ENCODE measurements around the gene GPR85. TPM values are rescaled to one million over a fixed set of nuclear protein-coding genes. Genes with fewer than 3 reads are reported as not detected.

The GPR85 gene
- total RNA-seq, result under 1 TPM in 1 of 2 donors, not detected in 1; 0.13 TPM
- polyA plus RNA-seq (2013, experiment 1 of 2), result 2.1 TPM
- 3.9 TPM for polyA plus RNA-seq (2013, experiment 2 of 2)
- long read RNA-seq, experiment 1, result 0 reads
- long read RNA-seq, experiment 2, partial matches to known transcripts, result 0 of 1 reads
- long read RNA-seq, experiment 2, other reads (novel, unspliced or antisense), result 1 of 1 reads
- long read RNA-seq, experiment 3, result 0 reads
- long read RNA-seq, experiment 4, result 0 reads

- Mint-ChIP-seq H3K27me3 (ENCODE audit: insufficient read depth) (peaks cover 54% of the 10 kb centered on the region), H3K9me3 (no peaks in the 10 kb centered on the region), H3K27ac (no peak within 1 kb of the TSS), H3K4me1 (peaks cover 1% of the 10 kb centered on the region), H3K4me3 (peak within 1 kb of the TSS; percentile 63), H3K36me3 (ENCODE audit: low read depth) (no peaks in the 10 kb centered on the region)
- peaks cover 31% of the 10 kb centered on the region for H3K27me3 ChIP-seq (ENCODE audit: control insufficient read depth, insufficient read depth, low read length, poor library complexity, severe bottlenecking)
- no peaks in the 10 kb centered on the region for H3K4me1 ChIP-seq (ENCODE audit: control insufficient read depth, insufficient read depth, low read length)
- DNase-seq, result peak; percentile 90
- 2% methylated on average over 7 to 29 of the region's 29 CpGs for WGBS, 2 experiments (ENCODE audit: insufficient coverage in 1 of 2, insufficient read length in 1 of 2)
- no peaks in the 10 kb centered on the region for H3K36me3 ChIP-seq (ENCODE audit: control insufficient read depth, insufficient read depth, low read length)
- H3K9me3 ChIP-seq (ENCODE audit: control insufficient read depth, low read length), result no peaks in the 10 kb centered on the region
- TF ChIP-seq CTCF (conservative IDR thresholded peaks at IDR 0.05), result no peak
- peak within 1 kb of the TSS; percentile 81 for H3K4me3 ChIP-seq (ENCODE audit: low read length)
- no peak within 1 kb of the TSS for H3K27ac ChIP-seq (ENCODE audit: low read depth, low read length)
- H3K9ac ChIP-seq (ENCODE audit: extremely low read depth, low read length, poor library complexity, severe bottlenecking), result no peak within 1 kb of the TSS
Measured at GRCh38 chr7:113086431-113086888, at the start of gene GPR85. Gene GPR85 (minus strand): TSS chr7:113086827. CDS start chr7:113084721, 2,106 bp downstream.

GRCh38 chr7:113134025-113134424 is 47.4 kb upstream of the GPR85 start:
- H3K36me3 ChIP-seq (ENCODE audit: control insufficient read depth, insufficient read depth, low read length), result no peaks in the 10 kb centered on the region
- peaks cover 6% of the 10 kb centered on the region for H3K27me3 Mint-ChIP-seq (ENCODE audit: insufficient read depth)
- no peak overlapping the region for H3K4me3 Mint-ChIP-seq
- H3K36me3 Mint-ChIP-seq (ENCODE audit: low read depth), result no peaks in the 10 kb centered on the region
- no peaks in the 10 kb centered on the region for H3K9me3 ChIP-seq (ENCODE audit: control insufficient read depth, low read length)
- DNase-seq, result no peak
- peaks cover 5% of the 10 kb centered on the region for H3K27me3 ChIP-seq (ENCODE audit: control insufficient read depth, insufficient read depth, low read length, poor library complexity, severe bottlenecking)
- no peak overlapping the region for H3K27ac Mint-ChIP-seq
- no peaks in the 10 kb centered on the region for H3K9me3 Mint-ChIP-seq
- no peak overlapping the region for H3K4me3 ChIP-seq (ENCODE audit: low read length)
- H3K27ac ChIP-seq (ENCODE audit: low read depth, low read length), result no peak overlapping the region
- no peak for TF ChIP-seq CTCF (conservative IDR thresholded peaks at IDR 0.05)
- no peaks in the 10 kb centered on the region for H3K4me1 Mint-ChIP-seq
- H3K4me1 ChIP-seq (ENCODE audit: control insufficient read depth, insufficient read depth, low read length), result no peaks in the 10 kb centered on the region
- 82 to 90% methylated on average over 1 of the region's 1 CpG for whole genome bisulfite sequencing, 2 experiments (ENCODE audit: insufficient coverage in 1 of 2, insufficient read length in 1 of 2)
- H3K9ac ChIP-seq (ENCODE audit: extremely low read depth, low read length, poor library complexity, severe bottlenecking), result no peak overlapping the region

- no peak for TF ChIP-seq CTCF (conservative IDR thresholded peaks at IDR 0.05)
- no peaks in the 10 kb centered on the region for H3K36me3 Mint-ChIP-seq (ENCODE audit: low read depth)
- no peaks in the 10 kb centered on the region for H3K4me1 Mint-ChIP-seq
- Histone ChIP-seq H3K36me3 (ENCODE audit: control insufficient read depth, insufficient read depth, low read length) (no peaks in the 10 kb centered on the region), H3K4me3 (ENCODE audit: low read length) (no peak overlapping the region), H3K9ac (ENCODE audit: extremely low read depth, low read length, poor library complexity, severe bottlenecking) (no peak overlapping the region), H3K27ac (ENCODE audit: low read depth, low read length) (no peak overlapping the region), H3K4me1 (ENCODE audit: control insufficient read depth, insufficient read depth, low read length) (no peaks in the 10 kb centered on the region), H3K27me3 (ENCODE audit: control insufficient read depth, insufficient read depth, low read length, poor library complexity, severe bottlenecking) (peaks cover 5% of the 10 kb centered on the region), H3K9me3 (ENCODE audit: control insufficient read depth, low read length) (no peaks in the 10 kb centered on the region)
- no peaks in the 10 kb centered on the region for H3K9me3 Mint-ChIP-seq
- H3K27ac Mint-ChIP-seq, result no peak overlapping the region
- peaks cover 6% of the 10 kb centered on the region for H3K27me3 Mint-ChIP-seq (ENCODE audit: insufficient read depth)
- DNase-seq, result no peak
- no peak overlapping the region for H3K4me3 Mint-ChIP-seq
- WGBS, 2 experiments (ENCODE audit: insufficient coverage in 1 of 2, insufficient read length in 1 of 2), result 88 to 91% methylated on average over 2 of the region's 2 CpGs
Measured at GRCh38 chr7:113131367-113131766, 44.7 kb upstream of the GPR85 start.
